ENCODE data around the gene ATL3. TPM values are rescaled to one million over a fixed set of nuclear protein-coding genes. Genes with fewer than 3 reads are reported as not detected.
"Not testable (repeated sequence)": the region's sequence is repeated elsewhere in the genome, so short reads cannot be mapped to it uniquely, and the experiment has no call there.

The ATL3 gene
- total RNA-seq, 1 experiment from 2014 or later: 63.9 TPM

DNA sequence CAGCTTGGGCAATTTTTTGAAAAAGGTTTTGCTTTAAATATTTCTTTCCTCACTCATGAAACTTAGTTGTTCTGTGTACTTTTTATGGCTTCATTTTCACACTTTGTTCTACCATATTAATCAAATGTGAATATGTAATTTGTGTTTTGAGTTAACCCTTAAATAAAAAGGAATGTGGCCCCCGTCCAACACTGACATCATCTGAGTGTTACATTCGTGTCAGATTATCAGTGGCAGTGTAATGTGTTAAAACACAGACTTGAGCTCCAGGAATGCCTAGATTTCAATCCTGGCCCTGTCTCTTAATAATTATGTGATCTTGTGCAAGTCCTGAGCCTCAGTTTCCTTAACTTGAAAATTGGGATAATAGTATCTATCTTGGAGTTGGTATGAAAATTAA, 15.8 kb upstream of the ATL3 start:
- Histone ChIP-seq H3K27ac (ENCODE audit: low read depth, low read length, poor library complexity, severe bottlenecking) (peak overlapping the region; percentile 84), H3K4me1 (ENCODE audit: insufficient read depth, low read length, poor library complexity, severe bottlenecking) (peaks cover 70% of the 10 kb centered on the region), H3K4me3 (ENCODE audit: low read depth, low read length, poor library complexity, severe bottlenecking) (no peak overlapping the region), H3K27me3 (replicated peaks; ENCODE audit: insufficient read depth, low read depth, low read length, poor library complexity) (no peaks in the 10 kb centered on the region), H3K9me3 (ENCODE audit: low read depth, low read length, poor library complexity, severe bottlenecking) (no peaks in the 10 kb centered on the region), H3K36me3 (ENCODE audit: insufficient read depth, low read length, poor library complexity, severe bottlenecking) (peaks cover 2% of the 10 kb centered on the region)
- no TSS peak for BruUV-seq (replicated peaks)
- POLR2A ChIA-PET (ENCODE audit: low non-redundant PET): interaction anchor here (0.6 to 0.8 kb wide), 2 partner anchors 10 to 11 kb away, joined by 12 to 13 read pairs; no protein-coding TSS in a partner anchor
- intact Hi-C loops (cut with micrococcal nuclease; ENCODE audit: unreplicated experiment): no loop called here
- TF ChIP-seq CTCF (conservative IDR thresholded peaks at IDR 0.05; ENCODE audit: low read depth, low read length): no peak
- TF ChIP-seq EZH2 (IDR thresholded peaks at IDR 0.05; ENCODE audit: borderline replicate concordance, low read depth, low read length, poor library complexity, severe bottlenecking): no peak
- DNase-seq (ENCODE audit: low spot score): peak; percentile 32
- CTCF ChIA-PET: interaction anchor here (0.7 kb wide), 1 partner anchor 31 kb away, joined by 3 read pairs; no protein-coding TSS in a partner anchor

- H3K9me3 ChIP-seq (ENCODE audit: low read depth, low read length, poor library complexity, severe bottlenecking); H3K27me3 ChIP-seq (replicated peaks; ENCODE audit: insufficient read depth, low read depth, low read length, poor library complexity); H3K36me3 ChIP-seq (ENCODE audit: insufficient read depth, low read length, poor library complexity, severe bottlenecking); H3K4me3 ChIP-seq (ENCODE audit: low read depth, low read length, poor library complexity, severe bottlenecking); intact Hi-C loops (cut with micrococcal nuclease; ENCODE audit: unreplicated experiment); CTCF ChIA-PET; BruUV-seq (replicated peaks); POLR2A ChIA-PET (ENCODE audit: low non-redundant PET): not testable (repeated sequence)
- Histone ChIP-seq H3K4me1 (ENCODE audit: insufficient read depth, low read length, poor library complexity, severe bottlenecking) (peaks cover 71% of the 10 kb centered on the region), H3K27ac (ENCODE audit: low read depth, low read length, poor library complexity, severe bottlenecking) (peak overlapping the region; percentile 84)
- DNase-seq (ENCODE audit: low spot score): peak; percentile 36
Measured at GRCh38 chr11:63685158-63685721, 14.1 kb upstream of the ATL3 start.

DNA sequence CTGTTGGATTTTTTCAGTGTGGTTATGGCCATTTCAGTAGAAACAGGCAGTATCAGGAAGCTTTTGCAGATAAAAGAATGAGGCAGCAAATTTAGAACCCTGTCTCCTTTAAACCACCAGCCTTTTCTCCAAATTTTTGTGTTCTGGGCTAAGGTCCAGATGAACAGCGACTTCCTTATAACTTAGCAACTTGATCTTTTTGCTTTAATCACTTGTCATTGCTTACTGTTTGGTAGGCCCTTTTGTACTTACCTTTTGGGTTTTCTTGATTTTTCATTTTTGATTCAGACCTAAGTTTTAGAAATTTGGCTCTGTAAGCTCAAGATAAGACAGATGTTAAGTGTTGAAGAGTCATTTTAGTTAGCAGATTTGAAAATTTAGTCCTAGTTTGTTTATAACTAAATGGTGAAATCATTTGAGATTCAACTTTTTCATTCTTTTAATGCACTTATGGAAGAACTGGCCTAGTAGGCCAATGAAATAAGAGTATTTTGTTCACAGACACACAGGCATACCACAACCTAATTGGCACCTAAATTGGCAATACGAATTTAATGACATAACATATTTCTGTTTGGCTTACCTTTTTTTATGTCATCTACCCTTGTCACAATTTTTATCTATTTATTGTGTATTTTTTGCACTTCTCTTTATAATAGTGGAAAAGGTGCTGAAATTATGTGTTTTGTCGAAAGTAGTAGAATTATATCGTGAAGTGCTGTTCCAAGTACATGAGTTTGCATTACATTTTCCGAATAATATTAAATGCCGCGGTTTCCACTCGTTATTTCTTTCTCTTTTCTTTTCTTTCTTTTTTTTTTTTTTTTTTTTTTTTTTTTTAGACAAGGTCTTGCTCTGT, 12.2 kb upstream of the ATL3 start:
- Histone ChIP-seq H3K9me3 (ENCODE audit: low read depth, low read length, poor library complexity, severe bottlenecking) (no peaks in the 10 kb centered on the region), H3K27me3 (replicated peaks; ENCODE audit: insufficient read depth, low read depth, low read length, poor library complexity) (no peaks in the 10 kb centered on the region), H3K4me3 (ENCODE audit: low read depth, low read length, poor library complexity, severe bottlenecking) (peak overlapping the region; percentile 68), H3K27ac (ENCODE audit: low read depth, low read length, poor library complexity, severe bottlenecking) (peak overlapping the region; percentile 92), H3K4me1 (ENCODE audit: insufficient read depth, low read length, poor library complexity, severe bottlenecking) (peaks cover 56% of the 10 kb centered on the region), H3K36me3 (ENCODE audit: insufficient read depth, low read length, poor library complexity, severe bottlenecking) (peaks cover 2% of the 10 kb centered on the region)
- DNase-seq (ENCODE audit: low spot score): peak; percentile 54
- intact Hi-C loops (cut with micrococcal nuclease; ENCODE audit: unreplicated experiment): loop anchor here (5.0 kb wide), 1 partner anchor 54 kb away; no protein-coding TSS in a partner anchor
- no peak for TF ChIP-seq EZH2 (IDR thresholded peaks at IDR 0.05; ENCODE audit: borderline replicate concordance, low read depth, low read length, poor library complexity, severe bottlenecking)
- no peak for TF ChIP-seq CTCF (conservative IDR thresholded peaks at IDR 0.05; ENCODE audit: low read depth, low read length)
- BruUV-seq (replicated peaks): no TSS peak
- CTCF ChIA-PET: interaction anchor here (0.6 kb wide), 1 partner anchor 147 kb away, joined by 5 read pairs; no protein-coding TSS in a partner anchor
- POLR2A ChIA-PET (ENCODE audit: low non-redundant PET): no interaction called here
